ENCODE measurements around the gene CCDC197.

CCDC197 gene

GRCh38 chr14:93961620-93962019 is 35.5 kb upstream of the CCDC197 start:
- DNase-seq (ENCODE audit: low read depth in 2 of 2): no peak

- no peak for DNase-seq (ENCODE audit: low read depth in 2 of 2)
Observed at GRCh38 chr14:93962701-93963601, 34.1 kb upstream of the CCDC197 start.

- no peak for DNase-seq (ENCODE audit: low read depth in 2 of 2)
Observed at GRCh38 chr14:93963692-93964091, 33.4 kb upstream of the CCDC197 start.

GRCh38 chr14:93964281-93964680 is 32.8 kb upstream of the CCDC197 start:
- no peak for DNase-seq (ENCODE audit: low read depth in 2 of 2)

- DNase-seq (ENCODE audit: low read depth in 2 of 2): no peak
Observed at GRCh38 chr14:93964820-93965286, 32.2 kb upstream of the CCDC197 start.

- peak; percentile 71 to 76 for DNase-seq (ENCODE audit: low read depth in 2 of 2)
Observed at GRCh38 chr14:93965287-93965821, 31.7 kb upstream of the CCDC197 start.

- DNase-seq (ENCODE audit: low read depth in 2 of 2): no peak
Observed at GRCh38 chr14:93965946-93966474, 31.1 kb upstream of the CCDC197 start.

- DNase-seq (ENCODE audit: low read depth in 2 of 2): no peak
Observed at GRCh38 chr14:93967637-93968250, 29.4 kb upstream of the CCDC197 start.

- DNase-seq (ENCODE audit: low read depth in 2 of 2): no peak
Observed at GRCh38 chr14:93969082-93969828, 27.8 kb upstream of the CCDC197 start.

GRCh38 chr14:93970585-93970964 is 26.5 kb upstream of the CCDC197 start:
- no peak for DNase-seq (ENCODE audit: low read depth in 2 of 2)

GRCh38 chr14:93970965-93971634 is 26.0 kb upstream of the CCDC197 start:
- no peak for DNase-seq (ENCODE audit: low read depth in 2 of 2)

GRCh38 chr14:93971635-93972027 is 25.5 kb upstream of the CCDC197 start:
- DNase-seq (ENCODE audit: low read depth in 2 of 2): no peak

- no peak for DNase-seq (ENCODE audit: low read depth in 2 of 2)
Observed at GRCh38 chr14:93972618-93973205, 24.4 kb upstream of the CCDC197 start.

GRCh38 chr14:93973607-93974006 is 23.5 kb upstream of the CCDC197 start:
- DNase-seq (ENCODE audit: low read depth in 2 of 2): no peak

GRCh38 chr14:93974299-93974698 is 22.8 kb upstream of the CCDC197 start:
- DNase-seq (ENCODE audit: low read depth in 2 of 2): no peak

- DNase-seq (ENCODE audit: low read depth in 2 of 2): no peak
Observed at GRCh38 chr14:93974833-93975232, 22.3 kb upstream of the CCDC197 start.

- no peak for DNase-seq (ENCODE audit: low read depth in 2 of 2)
Observed at GRCh38 chr14:93975791-93976476, 21.2 kb upstream of the CCDC197 start.

GRCh38 chr14:93976477-93977057 is 20.5 kb upstream of the CCDC197 start, which contains the start of gene ASB2:
Gene ASB2 (minus strand): TSS chr14:93976570. CDS start chr14:93964539, 12,031 bp downstream.
- DNase-seq (ENCODE audit: low read depth in 2 of 2): no peak

- DNase-seq (ENCODE audit: low read depth in 2 of 2): no peak
Observed at GRCh38 chr14:93977171-93977570, 19.9 kb upstream of the CCDC197 start.
